K562 (cell line): ENCODE data around the gene ATG10. TPM values are rescaled to one million over a fixed set of nuclear protein-coding genes. Genes with fewer than 3 reads are reported as not detected.

Experiments used
- CC2D1A ChIP-seq: fragments of 450-650 bp; IDR thresholded peaks from 2 replicates; pipeline ENCODE4 v1.6.1; 2017; ENCODE audit warnings: mild to moderate bottlenecking
- NFIX ChIP-seq: fragments of 250-450 bp; sonication (Bioruptor Pico); IDR thresholded peaks from 2 replicates; pipeline ENCODE4 v1.4.0; 2020; ENCODE audit warnings: low read depth, mild to moderate bottlenecking, moderate library complexity
- PML ChIP-seq: IDR thresholded peaks from 2 replicates; pipeline ENCODE4 v1.6.1; 2012; ENCODE audit warnings: low read length, inconsistent platforms
- POLR2G ChIP-seq: fragments of 200-400 bp; formaldehyde crosslinking; IDR thresholded peaks from 2 replicates; pipeline ENCODE4 v1.6.1; 2017; ENCODE audit warnings: low read depth, mild to moderate bottlenecking, antibody characterized with exemption, low read length, moderate library complexity
- TRIM24 ChIP-seq, 2 experiments: fragments of 450-650 bp; IDR thresholded peaks; 2 replicates each; pipeline ENCODE4 v1.6.1; 2016
- ZBTB17 ChIP-seq: fragments of 450-650 bp; formaldehyde crosslinking; IDR thresholded peaks from 2 replicates; pipeline ENCODE4 v1.4.0; 2020; ENCODE audit warnings: mild to moderate bottlenecking
- ZBTB7A ChIP-seq: IDR thresholded peaks from 2 replicates; pipeline ENCODE4 v1.6.1; 2011; ENCODE audit warnings: low read depth, mild to moderate bottlenecking, low read length, moderate library complexity, borderline replicate concordance; ENCODE audit not compliant: control insufficient read depth
- ZNF212 ChIP-seq: fragments of 450-650 bp; formaldehyde crosslinking; IDR thresholded peaks from 2 replicates; pipeline ENCODE4 v1.4.0; 2020; ENCODE audit warnings: mild to moderate bottlenecking
- polyA plus RNA-seq, 8 experiments: library from polyadenylated mRNA; depleted of rRNA in 4 of 8; stranded (reverse) in 5 of 8; unstranded in 3 of 8; fragments of >200 nt; fragmentation: Nextera tagmentation in 2 of 8; fragmentation: Illumina TruSeq in 1 of 8; extraction: Ambion mirVana in 2 of 8; extraction: Trizol in 1 of 8; gene quantifications; 2 replicates each; pipeline versions ENCODE4 v1.2.1 to v1.2.3, GENCODE V29; 2011 to 2014; ENCODE audit warnings: inconsistent platforms in 1 of 8, missing spikeins in 1 of 8
- total RNA-seq, 7 experiments: library from RNA; depleted of rRNA in 6 of 7; stranded (reverse); fragments of >200 nt in 6 of 7; fragmentation: Illumina TruSeq in 2 of 7; extraction: Trizol in 2 of 7; gene quantifications; 2 replicates each; pipeline versions ENCODE4 v1.2.1 to v1.2.3, GENCODE V29; 2011 to 2021; ENCODE audit warnings: low replicate concordance in 1 of 7
- TF ChIP-seq, protein P1 (sequence below): fragments of 450-650 bp; IDR thresholded peaks from 2 replicates; pipeline ENCODE4 v1.6.1; 2016; ENCODE audit warnings: mild to moderate bottlenecking, moderate library complexity

ATG10 gene
- total and polyA plus RNA-seq, 9 of the 15 experiments (the other 6 are each of a cell fraction or from before 2014, with no cell fraction given): 7.0 to 18.8 (median 14.6) TPM

DNA sequence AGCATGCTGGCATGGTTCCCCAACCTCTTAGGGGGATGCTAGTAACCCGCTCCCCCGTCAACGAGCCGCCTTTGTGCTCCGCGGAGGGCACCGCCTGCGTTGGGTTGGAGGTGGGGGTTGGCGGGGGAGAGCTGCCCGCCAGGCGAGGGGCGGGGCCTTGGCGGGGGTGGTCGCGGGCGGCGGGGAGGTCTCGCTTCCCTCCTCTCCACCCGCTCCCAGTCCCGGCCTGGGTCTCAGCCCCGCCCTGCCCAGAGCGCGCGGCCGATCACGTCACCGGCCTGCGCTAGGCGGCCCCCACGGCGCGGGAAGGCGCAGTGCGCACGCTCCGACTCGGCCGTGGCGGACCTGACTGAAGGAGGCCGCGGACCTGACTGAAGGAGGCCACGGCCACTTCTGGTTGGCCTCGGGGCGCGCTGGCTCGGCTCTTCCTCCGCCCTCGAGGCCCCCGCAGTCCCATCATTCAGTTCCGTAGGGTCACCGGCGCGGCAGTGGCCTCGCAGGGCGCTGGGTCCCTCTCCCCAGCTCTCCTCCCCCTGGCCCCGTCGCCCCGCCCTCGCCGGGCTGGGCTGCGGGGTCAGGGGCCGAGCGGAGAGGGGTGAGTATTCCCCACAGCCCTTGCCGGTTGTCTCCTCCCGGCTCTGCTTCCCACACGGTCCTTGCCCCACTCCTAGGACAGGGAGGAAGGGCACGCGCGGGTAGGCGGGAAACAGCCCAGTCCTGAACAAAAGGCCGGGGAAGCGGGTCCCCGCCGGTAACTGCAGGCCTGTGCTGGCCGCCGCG is at the start of gene ATG10 (continued):
- TF ChIP-seq, protein P1, sequence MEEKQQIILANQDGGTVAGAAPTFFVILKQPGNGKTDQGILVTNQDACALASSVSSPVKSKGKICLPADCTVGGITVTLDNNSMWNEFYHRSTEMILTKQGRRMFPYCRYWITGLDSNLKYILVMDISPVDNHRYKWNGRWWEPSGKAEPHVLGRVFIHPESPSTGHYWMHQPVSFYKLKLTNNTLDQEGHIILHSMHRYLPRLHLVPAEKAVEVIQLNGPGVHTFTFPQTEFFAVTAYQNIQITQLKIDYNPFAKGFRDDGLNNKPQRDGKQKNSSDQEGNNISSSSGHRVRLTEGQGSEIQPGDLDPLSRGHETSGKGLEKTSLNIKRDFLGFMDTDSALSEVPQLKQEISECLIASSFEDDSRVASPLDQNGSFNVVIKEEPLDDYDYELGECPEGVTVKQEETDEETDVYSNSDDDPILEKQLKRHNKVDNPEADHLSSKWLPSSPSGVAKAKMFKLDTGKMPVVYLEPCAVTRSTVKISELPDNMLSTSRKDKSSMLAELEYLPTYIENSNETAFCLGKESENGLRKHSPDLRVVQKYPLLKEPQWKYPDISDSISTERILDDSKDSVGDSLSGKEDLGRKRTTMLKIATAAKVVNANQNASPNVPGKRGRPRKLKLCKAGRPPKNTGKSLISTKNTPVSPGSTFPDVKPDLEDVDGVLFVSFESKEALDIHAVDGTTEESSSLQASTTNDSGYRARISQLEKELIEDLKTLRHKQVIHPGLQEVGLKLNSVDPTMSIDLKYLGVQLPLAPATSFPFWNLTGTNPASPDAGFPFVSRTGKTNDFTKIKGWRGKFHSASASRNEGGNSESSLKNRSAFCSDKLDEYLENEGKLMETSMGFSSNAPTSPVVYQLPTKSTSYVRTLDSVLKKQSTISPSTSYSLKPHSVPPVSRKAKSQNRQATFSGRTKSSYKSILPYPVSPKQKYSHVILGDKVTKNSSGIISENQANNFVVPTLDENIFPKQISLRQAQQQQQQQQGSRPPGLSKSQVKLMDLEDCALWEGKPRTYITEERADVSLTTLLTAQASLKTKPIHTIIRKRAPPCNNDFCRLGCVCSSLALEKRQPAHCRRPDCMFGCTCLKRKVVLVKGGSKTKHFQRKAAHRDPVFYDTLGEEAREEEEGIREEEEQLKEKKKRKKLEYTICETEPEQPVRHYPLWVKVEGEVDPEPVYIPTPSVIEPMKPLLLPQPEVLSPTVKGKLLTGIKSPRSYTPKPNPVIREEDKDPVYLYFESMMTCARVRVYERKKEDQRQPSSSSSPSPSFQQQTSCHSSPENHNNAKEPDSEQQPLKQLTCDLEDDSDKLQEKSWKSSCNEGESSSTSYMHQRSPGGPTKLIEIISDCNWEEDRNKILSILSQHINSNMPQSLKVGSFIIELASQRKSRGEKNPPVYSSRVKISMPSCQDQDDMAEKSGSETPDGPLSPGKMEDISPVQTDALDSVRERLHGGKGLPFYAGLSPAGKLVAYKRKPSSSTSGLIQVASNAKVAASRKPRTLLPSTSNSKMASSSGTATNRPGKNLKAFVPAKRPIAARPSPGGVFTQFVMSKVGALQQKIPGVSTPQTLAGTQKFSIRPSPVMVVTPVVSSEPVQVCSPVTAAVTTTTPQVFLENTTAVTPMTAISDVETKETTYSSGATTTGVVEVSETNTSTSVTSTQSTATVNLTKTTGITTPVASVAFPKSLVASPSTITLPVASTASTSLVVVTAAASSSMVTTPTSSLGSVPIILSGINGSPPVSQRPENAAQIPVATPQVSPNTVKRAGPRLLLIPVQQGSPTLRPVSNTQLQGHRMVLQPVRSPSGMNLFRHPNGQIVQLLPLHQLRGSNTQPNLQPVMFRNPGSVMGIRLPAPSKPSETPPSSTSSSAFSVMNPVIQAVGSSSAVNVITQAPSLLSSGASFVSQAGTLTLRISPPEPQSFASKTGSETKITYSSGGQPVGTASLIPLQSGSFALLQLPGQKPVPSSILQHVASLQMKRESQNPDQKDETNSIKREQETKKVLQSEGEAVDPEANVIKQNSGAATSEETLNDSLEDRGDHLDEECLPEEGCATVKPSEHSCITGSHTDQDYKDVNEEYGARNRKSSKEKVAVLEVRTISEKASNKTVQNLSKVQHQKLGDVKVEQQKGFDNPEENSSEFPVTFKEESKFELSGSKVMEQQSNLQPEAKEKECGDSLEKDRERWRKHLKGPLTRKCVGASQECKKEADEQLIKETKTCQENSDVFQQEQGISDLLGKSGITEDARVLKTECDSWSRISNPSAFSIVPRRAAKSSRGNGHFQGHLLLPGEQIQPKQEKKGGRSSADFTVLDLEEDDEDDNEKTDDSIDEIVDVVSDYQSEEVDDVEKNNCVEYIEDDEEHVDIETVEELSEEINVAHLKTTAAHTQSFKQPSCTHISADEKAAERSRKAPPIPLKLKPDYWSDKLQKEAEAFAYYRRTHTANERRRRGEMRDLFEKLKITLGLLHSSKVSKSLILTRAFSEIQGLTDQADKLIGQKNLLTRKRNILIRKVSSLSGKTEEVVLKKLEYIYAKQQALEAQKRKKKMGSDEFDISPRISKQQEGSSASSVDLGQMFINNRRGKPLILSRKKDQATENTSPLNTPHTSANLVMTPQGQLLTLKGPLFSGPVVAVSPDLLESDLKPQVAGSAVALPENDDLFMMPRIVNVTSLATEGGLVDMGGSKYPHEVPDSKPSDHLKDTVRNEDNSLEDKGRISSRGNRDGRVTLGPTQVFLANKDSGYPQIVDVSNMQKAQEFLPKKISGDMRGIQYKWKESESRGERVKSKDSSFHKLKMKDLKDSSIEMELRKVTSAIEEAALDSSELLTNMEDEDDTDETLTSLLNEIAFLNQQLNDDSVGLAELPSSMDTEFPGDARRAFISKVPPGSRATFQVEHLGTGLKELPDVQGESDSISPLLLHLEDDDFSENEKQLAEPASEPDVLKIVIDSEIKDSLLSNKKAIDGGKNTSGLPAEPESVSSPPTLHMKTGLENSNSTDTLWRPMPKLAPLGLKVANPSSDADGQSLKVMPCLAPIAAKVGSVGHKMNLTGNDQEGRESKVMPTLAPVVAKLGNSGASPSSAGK: peak; percentile 70
- TF ChIP-seq CC2D1A (peak; percentile 100), NFIX (CRISPR knock-in tag) (no peak), ZBTB17 (CRISPR knock-in tag) (peak; percentile 74; the same call in 1 of the 2 replicates), PML (peak; percentile 71; the same call in 1 of the 2 replicates), ZBTB7A (peak; percentile 81), ZNF212 (CRISPR knock-in tag) (0 out of 2 replicates have a peak, but pooled peaks have one; percentile 65), POLR2G (peak; percentile 95), TRIM24 (IDR thresholded peaks at IDR 0.05) (peak in 1 of 2 experiments; percentile 19; a peak in 1 of 4 replicates)
